ENCODE results near the gene MGAT4B.

MGAT4B gene

GRCh38 chr5:179768326-179769085, 38.2 kb downstream of the MGAT4B start:
- FAIRE-seq = no peak

GRCh38 chr5:179767496-179768100, 39.1 kb downstream of the MGAT4B start:
- FAIRE-seq = no peak

GRCh38 chr5:179766726-179767455, 39.8 kb downstream of the MGAT4B start:
- FAIRE-seq = no peak

GRCh38 chr5:179766021-179766725, 40.5 kb downstream of the MGAT4B start:
- no peak for FAIRE-seq

- FAIRE-seq = no peak
Observed at GRCh38 chr5:179765400-179765799, 41.3 kb downstream of the MGAT4B start.

GRCh38 chr5:179764056-179764455, 42.6 kb downstream of the MGAT4B start:
- FAIRE-seq = no peak

- peak; percentile 92 for FAIRE-seq
Observed at GRCh38 chr5:179763215-179763945, 43.3 kb downstream of the MGAT4B start.

- no peak for FAIRE-seq
Observed at GRCh38 chr5:179762781-179763176, 43.9 kb downstream of the MGAT4B start.

GRCh38 chr5:179762079-179762780, 44.4 kb downstream of the MGAT4B start:
- no peak for FAIRE-seq

- FAIRE-seq = no peak
Observed at GRCh38 chr5:179759581-179760551, 46.8 kb downstream of the MGAT4B start.

GRCh38 chr5:179758955-179759354, 47.7 kb downstream of the MGAT4B start:
- FAIRE-seq = no peak

GRCh38 chr5:179755022-179755421, 51.6 kb downstream of the MGAT4B start:
- no peak for FAIRE-seq

- no peak for FAIRE-seq
Observed at GRCh38 chr5:179753971-179754370, 52.7 kb downstream of the MGAT4B start.

- no peak for FAIRE-seq
Observed at GRCh38 chr5:179749857-179750508, 56.7 kb downstream of the MGAT4B start.

- no peak for FAIRE-seq
Observed at GRCh38 chr5:179747811-179748210, 58.9 kb downstream of the MGAT4B start.
